ENCODE results near the gene KCTD21.

KCTD21 gene

DNA sequence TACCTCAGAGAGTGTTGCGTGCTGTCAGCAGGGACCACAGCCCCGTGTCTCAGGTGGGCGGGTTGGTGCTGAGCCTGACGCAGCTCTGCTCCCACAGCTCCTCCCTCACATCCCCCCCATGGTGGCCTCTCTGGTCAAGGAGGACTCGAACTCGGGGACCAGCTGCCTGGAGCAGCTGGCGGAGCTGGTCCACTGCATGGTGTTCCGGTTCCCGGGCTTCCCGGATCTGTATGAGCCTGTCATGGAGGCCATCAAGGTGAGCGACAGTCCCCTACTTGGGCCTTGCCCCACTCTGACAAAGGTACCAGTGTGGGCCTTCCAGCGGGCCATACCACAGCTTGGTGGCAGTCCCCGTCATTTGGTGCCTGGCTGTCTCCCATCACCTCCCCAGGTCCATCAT, 12.1 kb upstream of the KCTD21 start:
- DNase-seq (ENCODE audit: low spot score): no peak

DNA sequence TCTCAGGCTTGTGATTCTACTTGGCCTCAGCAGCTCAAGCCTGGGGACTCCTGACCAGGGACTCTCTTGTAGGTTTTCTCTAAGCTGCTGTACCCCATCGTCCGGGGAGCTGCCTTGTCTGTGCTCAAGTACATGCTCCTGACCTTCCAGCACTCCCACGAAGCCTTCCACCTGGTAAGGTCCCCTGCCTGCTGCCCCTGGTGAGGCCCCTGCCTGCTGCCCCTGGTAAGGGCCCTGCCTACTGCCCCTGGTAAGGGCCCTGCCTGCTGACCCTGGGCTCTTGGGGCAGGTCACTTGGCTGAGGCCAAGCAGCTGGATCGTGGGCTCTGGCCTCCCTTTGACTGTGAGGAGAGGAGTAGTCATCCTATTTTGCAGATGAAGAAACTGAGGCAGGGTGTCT, 11.6 kb upstream of the KCTD21 start:
- DNase-seq (ENCODE audit: low spot score): no peak

DNA sequence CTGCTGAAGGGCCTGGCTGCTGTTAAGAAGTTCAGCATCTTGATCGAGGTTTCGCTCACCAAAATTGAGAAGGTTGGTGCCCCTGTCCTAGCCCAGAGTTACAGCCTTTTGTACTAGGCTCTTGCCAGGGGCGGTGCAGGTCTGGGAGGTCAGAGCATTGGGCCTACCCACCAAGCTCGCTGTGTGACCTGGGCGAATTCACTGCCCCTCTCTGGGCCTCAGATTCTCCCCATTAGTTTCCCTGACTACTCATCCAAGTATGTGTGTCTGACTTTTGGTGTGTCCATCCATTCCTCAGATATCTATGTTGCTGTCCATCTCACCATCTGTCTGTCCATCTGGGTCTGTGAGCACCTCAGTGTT, 11.2 kb upstream of the KCTD21 start:
- DNase-seq (ENCODE audit: low spot score): no peak

DNA sequence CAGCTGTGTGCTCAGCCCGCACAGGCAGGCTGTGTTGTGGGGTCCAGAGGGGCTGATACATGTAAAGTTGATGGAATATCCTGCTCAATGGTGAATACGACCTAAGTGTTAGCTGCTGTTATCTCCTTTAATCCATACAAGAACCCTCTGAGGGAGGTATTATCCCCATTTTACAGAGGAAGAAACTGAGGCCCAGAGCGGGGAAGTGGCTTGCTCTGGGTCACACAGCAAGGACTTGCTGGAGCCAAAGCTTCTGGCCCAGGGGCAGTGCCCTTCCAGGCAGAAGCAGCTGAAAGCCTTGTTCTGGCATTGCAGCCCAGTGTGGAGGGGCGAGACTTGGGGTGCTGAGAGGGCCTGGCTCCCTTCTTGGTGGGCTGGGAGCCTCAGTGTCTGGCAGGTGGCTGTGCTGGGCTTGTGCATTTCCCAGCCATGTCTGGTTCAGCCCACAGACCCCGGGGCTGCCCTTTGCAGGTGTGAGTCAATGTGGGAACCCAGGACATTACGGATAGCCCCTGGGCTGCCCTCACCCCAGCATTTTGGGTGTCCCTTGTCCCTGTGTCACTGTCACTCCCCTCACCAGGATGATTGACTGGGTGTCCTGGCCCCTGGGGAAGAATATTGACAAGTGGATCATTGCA, 10.7 kb upstream of the KCTD21 start:
- no peak for DNase-seq (ENCODE audit: low spot score)

DNA sequence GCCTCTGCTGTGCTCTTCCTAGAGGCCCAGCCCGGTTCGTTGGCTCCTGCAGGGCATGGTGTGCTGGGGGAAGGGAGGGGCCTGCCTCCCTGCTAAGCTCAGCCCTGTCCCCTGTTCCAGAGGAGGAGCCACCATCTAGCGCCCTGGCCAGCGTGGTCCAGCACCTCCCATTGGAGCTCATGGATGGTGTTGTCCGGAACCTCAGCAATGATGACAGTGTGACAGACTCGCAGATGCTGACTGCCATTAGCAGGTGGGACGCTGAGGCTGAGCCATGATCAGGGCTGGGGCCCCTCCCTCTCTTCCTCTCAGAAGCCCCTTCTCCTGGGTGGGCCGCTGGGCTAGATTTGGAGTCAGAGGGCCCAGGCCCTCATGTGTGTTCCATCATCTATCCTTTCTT, 9.4 kb upstream of the KCTD21 start:
- DNase-seq (ENCODE audit: low spot score): no peak

DNA sequence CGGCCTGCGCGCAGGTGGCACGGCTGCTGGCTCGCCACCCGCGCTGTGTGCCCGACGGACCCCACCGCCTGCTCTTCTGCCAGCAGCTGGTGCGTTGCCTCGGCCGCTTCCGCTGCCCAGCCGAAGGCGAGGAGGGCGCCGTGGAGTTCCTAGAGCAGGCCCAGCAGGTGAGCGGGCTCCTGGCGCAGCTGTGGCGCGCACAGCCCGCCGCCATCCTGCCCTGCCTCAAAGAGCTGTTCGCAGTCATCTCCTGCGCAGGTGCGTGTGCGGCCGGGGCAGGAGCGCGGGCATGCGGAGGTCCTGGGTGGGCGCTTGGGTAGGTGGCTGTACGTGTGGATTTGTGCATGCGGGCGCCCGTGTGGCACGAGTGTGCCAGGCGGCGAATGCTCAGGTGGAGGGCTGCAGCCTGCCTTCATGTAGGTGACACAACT, 8.2 kb upstream of the KCTD21 start:
- DNase-seq (ENCODE audit: low spot score): no peak

- no peak for DNase-seq (ENCODE audit: low spot score)
Measured at GRCh38 chr11:78195917-78196560, 7.6 kb upstream of the KCTD21 start.

- DNase-seq (ENCODE audit: low spot score): no peak
Measured at GRCh38 chr11:78194490-78194889, 6.1 kb upstream of the KCTD21 start.

GRCh38 chr11:78193806-78194205, 5.4 kb upstream of the KCTD21 start:
- DNase-seq (ENCODE audit: low spot score): no peak

- no peak for DNase-seq (ENCODE audit: low spot score)
Measured at GRCh38 chr11:78192911-78193351, 4.5 kb upstream of the KCTD21 start.

DNA sequence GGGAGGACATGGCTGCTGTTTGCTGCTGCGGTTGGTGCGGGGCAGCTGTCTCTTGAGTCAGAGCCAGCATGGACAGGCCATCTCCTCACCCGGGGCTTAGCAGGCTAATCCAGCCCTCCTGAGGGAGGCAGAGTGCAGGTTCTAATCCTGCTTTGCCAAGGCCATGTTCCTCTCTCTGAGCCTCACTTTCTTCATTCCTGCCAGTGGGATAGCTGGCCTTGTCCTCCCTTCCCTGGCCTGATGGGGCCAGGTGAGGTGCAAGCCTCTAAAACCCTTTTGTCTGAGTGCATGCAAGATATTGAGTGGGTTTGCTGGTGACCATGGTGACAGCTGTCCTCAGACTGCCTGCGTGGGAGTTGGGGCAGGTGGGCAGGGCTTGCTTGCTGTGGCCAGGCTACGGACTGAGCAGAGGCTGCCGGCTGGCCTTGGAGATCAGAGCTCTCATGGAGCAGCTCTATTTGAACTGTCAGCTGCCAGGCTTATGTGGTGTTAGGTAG, 3.8 kb upstream of the KCTD21 start:
- no peak for DNase-seq (ENCODE audit: low spot score)

DNA sequence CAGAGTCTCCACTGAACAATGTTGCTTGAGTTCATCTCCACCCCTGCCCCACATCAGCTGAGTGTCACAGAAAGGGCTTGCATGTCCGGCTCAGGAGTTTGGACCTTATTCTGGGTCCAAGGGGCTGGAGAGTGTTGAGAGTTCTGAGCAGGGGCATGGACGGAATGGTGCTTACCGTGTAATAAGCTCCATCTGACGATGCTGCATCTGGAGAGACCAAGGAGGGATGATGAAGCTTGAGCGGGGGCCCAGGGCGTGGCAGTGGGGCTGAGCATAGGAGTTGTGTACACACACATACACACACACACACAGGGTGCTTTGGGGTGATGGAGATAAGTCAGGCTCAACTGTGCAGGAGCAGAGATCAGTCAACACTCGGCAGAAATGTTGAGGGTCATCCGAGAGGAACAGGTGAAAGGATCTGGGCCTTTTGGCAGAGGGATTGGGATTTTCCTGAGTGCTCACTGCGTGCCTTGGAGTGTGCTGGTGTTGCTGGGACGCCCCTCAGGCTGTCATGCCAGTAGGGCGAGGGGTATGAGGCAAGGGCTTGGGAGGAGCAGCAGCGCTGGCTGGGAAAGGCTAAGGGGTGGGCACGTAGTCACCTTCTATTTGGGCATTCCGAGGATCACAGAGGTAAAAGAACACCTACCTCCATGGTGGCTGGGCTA, 2.6 kb upstream of the KCTD21 start:
- DNase-seq (ENCODE audit: low spot score): no peak

DNA sequence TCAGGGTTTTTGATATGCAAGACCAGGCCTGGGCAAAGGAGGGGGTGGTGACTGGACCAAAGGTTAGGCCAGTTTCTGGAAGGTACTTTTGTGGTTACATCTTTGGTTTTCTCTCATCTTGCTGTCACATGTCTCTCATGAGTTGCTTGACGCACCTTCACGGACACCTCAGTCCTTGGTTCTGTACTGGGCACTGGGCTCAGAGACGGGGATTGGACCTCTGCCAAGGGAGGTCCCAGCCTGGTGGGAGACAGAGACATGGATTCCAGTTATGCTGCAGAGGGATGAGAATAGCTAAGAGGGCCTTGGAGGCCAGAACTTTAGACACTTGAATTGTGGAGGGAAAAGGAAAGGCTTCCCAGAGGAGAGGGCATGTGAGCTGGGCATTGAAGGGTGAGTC, 1.9 kb upstream of the KCTD21 start:
- DNase-seq (ENCODE audit: low spot score): no peak

GRCh38 chr11:78189851-78190250, 1.4 kb upstream of the KCTD21 start:
- DNase-seq (ENCODE audit: low spot score): no peak

GRCh38 chr11:78189174-78189724, 823 bp upstream of the KCTD21 start:
- DNase-seq (ENCODE audit: low spot score): no peak

DNA sequence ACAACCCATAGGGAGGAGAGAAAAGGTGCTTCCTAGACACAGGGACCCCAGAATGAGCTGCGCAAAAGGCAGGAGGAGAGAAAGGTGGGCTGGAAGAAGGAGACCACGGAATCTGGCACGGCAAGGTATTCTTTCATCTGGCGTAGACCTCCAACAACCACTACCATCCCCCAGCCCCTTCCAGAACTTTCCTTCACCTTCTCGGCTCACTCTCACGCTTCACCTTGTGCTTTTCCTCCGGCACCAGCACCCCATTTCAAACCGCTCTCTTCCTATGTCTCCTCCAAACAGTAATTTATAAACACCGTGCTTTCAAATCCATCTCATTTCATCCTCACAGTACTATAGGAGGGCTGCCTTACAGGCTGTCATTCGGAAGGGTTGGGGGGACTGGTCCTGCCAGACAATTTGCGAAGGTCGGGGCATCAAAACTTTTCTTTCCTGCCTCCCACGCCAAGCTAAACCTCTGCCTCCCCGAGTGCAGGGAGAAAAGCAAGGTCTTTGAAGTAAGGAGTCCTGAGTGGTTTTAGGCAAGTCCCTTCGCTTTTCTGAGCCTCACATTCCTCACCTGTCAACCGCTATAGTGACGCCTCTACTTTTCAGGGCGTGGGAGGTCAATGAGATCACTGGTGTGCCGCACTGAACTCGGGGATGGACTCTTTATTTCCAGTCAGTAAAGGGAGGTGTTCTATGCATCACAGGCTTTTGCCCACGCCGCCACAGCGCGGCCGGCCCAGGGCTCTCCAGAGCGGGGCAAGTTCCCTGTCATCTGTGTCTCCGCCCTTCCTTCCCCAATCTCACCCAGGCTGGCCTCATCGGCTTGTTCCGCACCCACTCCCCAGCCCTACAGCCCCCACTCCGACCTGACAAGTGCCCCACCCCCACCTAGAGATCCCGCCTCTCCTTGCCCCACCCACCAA, 800 bp downstream of the KCTD21 start:
- no peak for DNase-seq (ENCODE audit: low spot score)

GRCh38 chr11:78181185-78181584, 7.2 kb downstream of the KCTD21 start:
- no peak for DNase-seq (ENCODE audit: low spot score)

- DNase-seq (ENCODE audit: low spot score): no peak
Measured at GRCh38 chr11:78180751-78181150, 7.7 kb downstream of the KCTD21 start.

DNA sequence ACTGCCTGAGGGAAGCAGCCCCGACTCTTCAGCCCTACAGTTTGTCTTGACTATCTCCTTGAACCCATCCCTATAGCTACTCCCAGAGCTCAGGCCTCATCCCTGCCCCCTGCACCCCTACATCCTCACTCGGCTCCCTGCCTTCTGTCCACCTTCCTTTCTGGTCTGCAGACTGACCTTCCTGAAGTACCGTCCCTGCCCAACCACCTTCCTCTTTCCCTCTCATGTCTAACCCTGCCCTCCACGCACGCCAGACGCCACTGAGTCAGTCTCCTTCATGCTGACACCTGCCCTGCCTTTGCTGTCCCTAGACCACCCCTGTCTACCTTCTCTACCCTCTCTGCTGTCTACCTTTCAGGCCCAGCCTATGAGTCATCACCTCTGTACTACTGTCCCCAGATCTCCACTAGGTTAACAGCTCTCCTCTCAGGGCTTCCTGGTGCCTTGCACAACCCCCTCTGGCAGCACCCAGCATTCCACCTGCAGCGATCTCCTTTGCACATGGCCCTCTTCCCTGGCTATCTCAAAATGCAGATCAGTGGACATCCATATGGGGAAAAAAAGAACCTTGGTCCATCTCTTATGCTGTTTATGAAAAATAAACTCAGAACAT, 8.9 kb downstream of the KCTD21 start:
- DNase-seq (ENCODE audit: low spot score): no peak

DNA sequence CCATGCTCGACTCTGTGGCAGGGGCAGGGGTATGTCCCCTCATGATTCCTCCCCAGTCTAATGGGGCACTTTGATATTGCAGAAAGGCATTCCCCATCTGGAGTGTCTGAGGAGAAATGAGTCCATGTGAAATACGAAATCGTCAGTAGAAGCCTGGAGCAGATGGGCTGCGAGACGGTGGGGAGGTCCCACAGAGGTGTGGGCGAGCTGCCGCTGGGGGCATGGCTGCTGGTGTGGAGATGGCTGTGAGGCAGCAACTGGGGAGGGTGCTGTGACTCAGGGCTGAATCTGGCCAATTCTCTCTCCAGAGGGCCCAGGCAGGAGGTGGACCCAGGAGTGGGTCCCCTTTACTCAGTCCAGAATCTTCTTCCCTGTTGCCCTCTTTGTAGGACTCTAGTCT, 11.2 kb downstream of the KCTD21 start:
- DNase-seq (ENCODE audit: low spot score): no peak

DNA sequence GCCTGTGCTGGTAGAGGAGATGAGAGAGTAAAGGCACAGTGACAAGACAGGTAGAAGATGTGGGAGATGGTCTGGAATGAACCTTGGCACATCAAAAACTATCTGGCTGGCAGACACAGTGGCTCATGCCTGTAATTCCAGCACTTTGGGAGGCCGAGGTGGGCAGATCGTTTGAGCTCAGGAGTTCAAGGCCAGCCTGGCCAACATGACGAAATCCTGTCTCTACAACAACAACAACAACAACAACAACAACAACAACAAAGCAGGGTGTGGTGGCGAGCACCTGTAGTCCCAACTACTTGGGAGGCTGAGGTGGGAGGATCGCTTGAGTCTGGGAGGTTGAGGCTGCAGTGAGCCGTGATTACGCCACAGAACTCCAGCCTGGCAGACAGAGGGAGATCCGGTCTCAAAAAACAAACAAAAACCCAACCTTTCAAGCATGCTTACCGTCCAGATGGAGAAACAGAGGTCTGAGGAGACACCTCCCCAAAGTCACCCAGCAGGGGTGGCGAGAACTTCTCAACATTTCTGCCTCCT, 11.8 kb downstream of the KCTD21 start:
- DNase-seq (ENCODE audit: low spot score): no peak
